ENCODE results near the gene TP53I13. TPM values are rescaled to one million over a fixed set of nuclear protein-coding genes. Genes with fewer than 3 reads are reported as not detected.

The TP53I13 gene
- total and polyA plus RNA-seq, 2 of the 13 experiments (the other 11 are each of a cell fraction or from before 2014, with no cell fraction given): 16.9 to 25.7 TPM

DNA sequence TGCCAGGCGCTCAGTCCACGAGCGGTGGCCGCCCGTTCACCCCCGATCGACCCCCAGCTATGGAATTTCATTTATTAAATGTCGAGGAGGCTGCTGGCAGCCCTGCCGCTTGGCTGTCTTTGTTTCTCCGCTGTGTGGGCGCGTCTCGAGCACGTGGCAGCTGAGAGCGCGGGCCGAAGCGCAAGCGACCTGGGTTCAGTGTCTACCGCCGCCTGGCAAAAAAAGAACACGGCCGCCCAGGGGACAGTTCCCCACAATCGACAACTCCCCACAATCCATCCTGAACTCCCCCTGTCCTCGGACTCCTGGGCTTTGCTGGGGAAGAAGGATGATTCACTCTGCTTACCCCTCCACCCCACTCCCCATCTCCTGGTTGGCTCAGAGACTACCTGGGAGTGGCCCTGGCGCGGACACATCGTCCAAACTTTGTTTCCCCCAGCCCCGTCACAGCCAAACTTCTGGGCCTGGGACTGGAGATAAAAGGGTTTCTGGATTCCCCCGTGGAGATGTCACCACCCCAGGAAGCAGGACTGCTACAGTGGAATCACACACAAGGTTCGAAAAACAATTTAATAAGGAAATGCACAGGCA lies 22.7 kb downstream of the TP53I13 start (continued):
- TF ChIP-seq AKAP8 (CRISPR knock-in tag; IDR thresholded peaks at IDR 0.05) (no peak), CENPT (CRISPR knock-in tag; IDR thresholded peaks at IDR 0.05; ENCODE audit: low read depth) (no peak), ZNF879 (CRISPR knock-in tag; IDR thresholded peaks at IDR 0.05) (peak; percentile 79), ZKSCAN8 (CRISPR knock-in tag; IDR thresholded peaks at IDR 0.05; ENCODE audit: borderline replicate concordance) (no peak), TCF12 (IDR thresholded peaks at IDR 0.05) (no peak), TCF12 (CRISPR knock-in tag; IDR thresholded peaks at IDR 0.05) (no peak), KLF11 (CRISPR knock-in tag; IDR thresholded peaks at IDR 0.05) (no peak), HES4 (CRISPR knock-in tag; IDR thresholded peaks at IDR 0.05; ENCODE audit: borderline replicate concordance) (no peak), MTA3 (CRISPR knock-in tag; IDR thresholded peaks at IDR 0.05) (no peak), ZNF354B (CRISPR knock-in tag; IDR thresholded peaks at IDR 0.05) (no peak), ZNF816 (CRISPR knock-in tag; IDR thresholded peaks at IDR 0.05; ENCODE audit: borderline replicate concordance) (peak; percentile 19; the same call in 1 of the 2 replicates), ZNF510 (CRISPR knock-in tag; IDR thresholded peaks at IDR 0.05; ENCODE audit: low read depth) (peak; percentile 58; the same call in 1 of the 2 replicates), ZNF460 (CRISPR knock-in tag; IDR thresholded peaks at IDR 0.05; ENCODE audit: borderline replicate concordance) (no peak), SAFB2 (CRISPR knock-in tag; IDR thresholded peaks at IDR 0.05; ENCODE audit: borderline replicate concordance, low read depth) (no peak), ZMAT5 (CRISPR knock-in tag; IDR thresholded peaks at IDR 0.05; ENCODE audit: borderline replicate concordance, low read depth) (no peak), ZNF841 (CRISPR knock-in tag; IDR thresholded peaks at IDR 0.05; ENCODE audit: borderline replicate concordance) (no peak), ZFP36L2 (CRISPR knock-in tag; IDR thresholded peaks at IDR 0.05) (no peak), ZNF737 (CRISPR knock-in tag; IDR thresholded peaks at IDR 0.05; ENCODE audit: borderline replicate concordance) (no peak), ZBTB7A (CRISPR knock-in tag; IDR thresholded peaks at IDR 0.05) (no peak), POGK (CRISPR knock-in tag; conservative IDR thresholded peaks at IDR 0.05) (no peak), ZNF556 (CRISPR knock-in tag; IDR thresholded peaks at IDR 0.05; ENCODE audit: borderline replicate concordance) (no peak), ZNF44 (CRISPR knock-in tag; IDR thresholded peaks at IDR 0.05) (no peak), ZNF431 (CRISPR knock-in tag; IDR thresholded peaks at IDR 0.05; ENCODE audit: borderline replicate concordance, low read depth) (no peak), TRIM24 (CRISPR knock-in tag; IDR thresholded peaks at IDR 0.05) (no peak)
- TF ChIP-seq, protein P1, sequence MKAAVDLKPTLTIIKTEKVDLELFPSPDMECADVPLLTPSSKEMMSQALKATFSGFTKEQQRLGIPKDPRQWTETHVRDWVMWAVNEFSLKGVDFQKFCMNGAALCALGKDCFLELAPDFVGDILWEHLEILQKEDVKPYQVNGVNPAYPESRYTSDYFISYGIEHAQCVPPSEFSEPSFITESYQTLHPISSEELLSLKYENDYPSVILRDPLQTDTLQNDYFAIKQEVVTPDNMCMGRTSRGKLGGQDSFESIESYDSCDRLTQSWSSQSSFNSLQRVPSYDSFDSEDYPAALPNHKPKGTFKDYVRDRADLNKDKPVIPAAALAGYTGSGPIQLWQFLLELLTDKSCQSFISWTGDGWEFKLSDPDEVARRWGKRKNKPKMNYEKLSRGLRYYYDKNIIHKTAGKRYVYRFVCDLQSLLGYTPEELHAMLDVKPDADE (CRISPR knock-in tag; IDR thresholded peaks at IDR 0.05): no peak
- TF ChIP-seq, protein P2, sequence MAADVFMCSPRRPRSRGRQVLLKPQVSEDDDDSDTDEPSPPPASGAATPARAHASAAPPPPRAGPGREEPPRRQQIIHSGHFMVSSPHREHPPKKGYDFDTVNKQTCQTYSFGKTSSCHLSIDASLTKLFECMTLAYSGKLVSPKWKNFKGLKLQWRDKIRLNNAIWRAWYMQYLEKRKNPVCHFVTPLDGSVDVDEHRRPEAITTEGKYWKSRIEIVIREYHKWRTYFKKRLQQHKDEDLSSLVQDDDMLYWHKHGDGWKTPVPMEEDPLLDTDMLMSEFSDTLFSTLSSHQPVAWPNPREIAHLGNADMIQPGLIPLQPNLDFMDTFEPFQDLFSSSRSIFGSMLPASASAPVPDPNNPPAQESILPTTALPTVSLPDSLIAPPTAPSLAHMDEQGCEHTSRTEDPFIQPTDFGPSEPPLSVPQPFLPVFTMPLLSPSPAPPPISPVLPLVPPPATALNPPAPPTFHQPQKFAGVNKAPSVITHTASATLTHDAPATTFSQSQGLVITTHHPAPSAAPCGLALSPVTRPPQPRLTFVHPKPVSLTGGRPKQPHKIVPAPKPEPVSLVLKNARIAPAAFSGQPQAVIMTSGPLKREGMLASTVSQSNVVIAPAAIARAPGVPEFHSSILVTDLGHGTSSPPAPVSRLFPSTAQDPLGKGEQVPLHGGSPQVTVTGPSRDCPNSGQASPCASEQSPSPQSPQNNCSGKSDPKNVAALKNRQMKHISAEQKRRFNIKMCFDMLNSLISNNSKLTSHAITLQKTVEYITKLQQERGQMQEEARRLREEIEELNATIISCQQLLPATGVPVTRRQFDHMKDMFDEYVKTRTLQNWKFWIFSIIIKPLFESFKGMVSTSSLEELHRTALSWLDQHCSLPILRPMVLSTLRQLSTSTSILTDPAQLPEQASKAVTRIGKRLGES (CRISPR knock-in tag; IDR thresholded peaks at IDR 0.05; ENCODE audit: borderline replicate concordance): no peak

All from HepG2 (cell line).